ENCODE results near the gene SLC35G6.
"Not testable (repeated sequence)": the region's sequence is repeated elsewhere in the genome, so short reads cannot be mapped to it uniquely, and the experiment has no call there.

The SLC35G6 gene

GRCh38 chr17:7468804-7469389 lies 12.3 kb upstream of the SLC35G6 start:
- Histone ChIP-seq H3K9me3 (ENCODE audit: control insufficient read depth, low read length) (no peaks in the 10 kb centered on the region), H3K4me3 (ENCODE audit: insufficient read depth, low read depth, low read length) (no peak overlapping the region), H3K4me1 (ENCODE audit: control insufficient read depth, insufficient read depth, low read length) (peaks cover 6% of the 10 kb centered on the region), H3K36me3 (ENCODE audit: control insufficient read depth, insufficient read depth, low read length) (no peaks in the 10 kb centered on the region), H3K27me3 (ENCODE audit: control insufficient read depth, insufficient read depth, low read length, poor library complexity, severe bottlenecking) (no peaks in the 10 kb centered on the region), H3K27ac (ENCODE audit: insufficient read depth, low read depth, low read length, poor library complexity, severe bottlenecking) (no peak overlapping the region)
- 91 to 92% methylated on average over 12 of the region's 12 CpGs for WGBS, 2 experiments

GRCh38 chr17:7469843-7470242 lies 11.4 kb upstream of the SLC35G6 start:
- not testable (repeated sequence) for H3K4me1 ChIP-seq (ENCODE audit: control insufficient read depth, insufficient read depth, low read length); H3K27ac ChIP-seq (ENCODE audit: insufficient read depth, low read depth, low read length, poor library complexity, severe bottlenecking); H3K4me3 ChIP-seq (ENCODE audit: insufficient read depth, low read depth, low read length); H3K36me3 ChIP-seq (ENCODE audit: control insufficient read depth, insufficient read depth, low read length); H3K9me3 ChIP-seq (ENCODE audit: control insufficient read depth, low read length); H3K27me3 ChIP-seq (ENCODE audit: control insufficient read depth, insufficient read depth, low read length, poor library complexity, severe bottlenecking)
- 94 to 97% methylated on average over 12 of the region's 12 CpGs for WGBS, 2 experiments

- not testable (repeated sequence) for H3K36me3 ChIP-seq (ENCODE audit: control insufficient read depth, insufficient read depth, low read length); H3K9me3 ChIP-seq (ENCODE audit: control insufficient read depth, low read length); H3K27ac ChIP-seq (ENCODE audit: insufficient read depth, low read depth, low read length, poor library complexity, severe bottlenecking); H3K4me1 ChIP-seq (ENCODE audit: control insufficient read depth, insufficient read depth, low read length); H3K4me3 ChIP-seq (ENCODE audit: insufficient read depth, low read depth, low read length); H3K27me3 ChIP-seq (ENCODE audit: control insufficient read depth, insufficient read depth, low read length, poor library complexity, severe bottlenecking)
- WGBS, 2 experiments, result 94 to 96% methylated on average over 8 of the region's 8 CpGs
Measured at GRCh38 chr17:7470457-7470973, 10.7 kb upstream of the SLC35G6 start.

GRCh38 chr17:7471729-7472128 lies 9.5 kb upstream of the SLC35G6 start:
- Histone ChIP-seq H3K4me1 (ENCODE audit: control insufficient read depth, insufficient read depth, low read length) (peaks cover 6% of the 10 kb centered on the region), H3K27me3 (ENCODE audit: control insufficient read depth, insufficient read depth, low read length, poor library complexity, severe bottlenecking) (no peaks in the 10 kb centered on the region), H3K9me3 (ENCODE audit: control insufficient read depth, low read length) (no peaks in the 10 kb centered on the region), H3K4me3 (ENCODE audit: insufficient read depth, low read depth, low read length) (no peak overlapping the region), H3K27ac (ENCODE audit: insufficient read depth, low read depth, low read length, poor library complexity, severe bottlenecking) (no peak overlapping the region), H3K36me3 (ENCODE audit: control insufficient read depth, insufficient read depth, low read length) (no peaks in the 10 kb centered on the region)
- WGBS, 2 experiments, result 90 to 98% methylated on average over 2 of the region's 2 CpGs

- H3K4me3 ChIP-seq (ENCODE audit: insufficient read depth, low read depth, low read length); H3K27me3 ChIP-seq (ENCODE audit: control insufficient read depth, insufficient read depth, low read length, poor library complexity, severe bottlenecking); H3K36me3 ChIP-seq (ENCODE audit: control insufficient read depth, insufficient read depth, low read length); H3K27ac ChIP-seq (ENCODE audit: insufficient read depth, low read depth, low read length, poor library complexity, severe bottlenecking); H3K9me3 ChIP-seq (ENCODE audit: control insufficient read depth, low read length): not testable (repeated sequence)
- 91 to 93% methylated on average over 8 of the region's 8 CpGs for WGBS, 2 experiments
- peaks cover 19% of the 10 kb centered on the region for H3K4me1 ChIP-seq (ENCODE audit: control insufficient read depth, insufficient read depth, low read length)
Measured at GRCh38 chr17:7474767-7475166, 6.5 kb upstream of the SLC35G6 start.

GRCh38 chr17:7475764-7476422 lies 5.4 kb upstream of the SLC35G6 start:
- Histone ChIP-seq H3K36me3 (ENCODE audit: control insufficient read depth, insufficient read depth, low read length) (no peaks in the 10 kb centered on the region), H3K9me3 (ENCODE audit: control insufficient read depth, low read length) (no peaks in the 10 kb centered on the region), H3K27ac (ENCODE audit: insufficient read depth, low read depth, low read length, poor library complexity, severe bottlenecking) (no peak overlapping the region), H3K4me1 (ENCODE audit: control insufficient read depth, insufficient read depth, low read length) (peaks cover 25% of the 10 kb centered on the region), H3K4me3 (ENCODE audit: insufficient read depth, low read depth, low read length) (no peak overlapping the region), H3K27me3 (ENCODE audit: control insufficient read depth, insufficient read depth, low read length, poor library complexity, severe bottlenecking) (no peaks in the 10 kb centered on the region)
- WGBS, 2 experiments, result 92 to 95% methylated on average over 15 of the region's 15 CpGs

GRCh38 chr17:7476494-7476893 lies 4.8 kb upstream of the SLC35G6 start:
- WGBS, 2 experiments, result 55 to 68% methylated on average over 3 of the region's 3 CpGs
- H3K4me3 ChIP-seq (ENCODE audit: insufficient read depth, low read depth, low read length), result no peak overlapping the region
- no peaks in the 10 kb centered on the region for H3K36me3 ChIP-seq (ENCODE audit: control insufficient read depth, insufficient read depth, low read length)
- peaks cover 27% of the 10 kb centered on the region for H3K4me1 ChIP-seq (ENCODE audit: control insufficient read depth, insufficient read depth, low read length)
- no peaks in the 10 kb centered on the region for H3K9me3 ChIP-seq (ENCODE audit: control insufficient read depth, low read length)
- H3K27ac ChIP-seq (ENCODE audit: insufficient read depth, low read depth, low read length, poor library complexity, severe bottlenecking), result no peak overlapping the region
- no peaks in the 10 kb centered on the region for H3K27me3 ChIP-seq (ENCODE audit: control insufficient read depth, insufficient read depth, low read length, poor library complexity, severe bottlenecking)

- Histone ChIP-seq H3K4me3 (ENCODE audit: insufficient read depth, low read depth, low read length) (no peak overlapping the region), H3K36me3 (ENCODE audit: control insufficient read depth, insufficient read depth, low read length) (no peaks in the 10 kb centered on the region), H3K4me1 (ENCODE audit: control insufficient read depth, insufficient read depth, low read length) (peaks cover 31% of the 10 kb centered on the region), H3K9me3 (ENCODE audit: control insufficient read depth, low read length) (no peaks in the 10 kb centered on the region), H3K27ac (ENCODE audit: insufficient read depth, low read depth, low read length, poor library complexity, severe bottlenecking) (no peak overlapping the region), H3K27me3 (ENCODE audit: control insufficient read depth, insufficient read depth, low read length, poor library complexity, severe bottlenecking) (no peaks in the 10 kb centered on the region)
- WGBS, 2 experiments, result 95 to 98% methylated on average over 5 of the region's 5 CpGs
Measured at GRCh38 chr17:7476951-7477350, 4.3 kb upstream of the SLC35G6 start.

GRCh38 chr17:7477392-7478275 lies 3.6 kb upstream of the SLC35G6 start:
- no peaks in the 10 kb centered on the region for H3K36me3 ChIP-seq (ENCODE audit: control insufficient read depth, insufficient read depth, low read length)
- H3K9me3 ChIP-seq (ENCODE audit: control insufficient read depth, low read length), result no peaks in the 10 kb centered on the region
- 69 to 73% methylated on average over 26 of the region's 26 CpGs for WGBS, 2 experiments
- H3K4me3 ChIP-seq (ENCODE audit: insufficient read depth, low read depth, low read length), result peak overlapping the region; percentile 71
- peaks cover 34% of the 10 kb centered on the region for H3K4me1 ChIP-seq (ENCODE audit: control insufficient read depth, insufficient read depth, low read length)
- no peak overlapping the region for H3K27ac ChIP-seq (ENCODE audit: insufficient read depth, low read depth, low read length, poor library complexity, severe bottlenecking)
- no peaks in the 10 kb centered on the region for H3K27me3 ChIP-seq (ENCODE audit: control insufficient read depth, insufficient read depth, low read length, poor library complexity, severe bottlenecking)
